Femur (tissue), 1 donor: ENCODE measurements around the gene ZNF345.

Source experiments
- DNase-seq: peaks from one replicate; pipeline ENCODE4 v3.0.0-alpha.2; 2017

The ZNF345 gene

GRCh38 chr19:36918090-36918489 lies 67.4 kb downstream of the ZNF345 start:
- no peak for DNase-seq
